Measurements from ENCODE around the gene PHPT1.

PHPT1 gene

GRCh38 chr9:136849960-136850865 lies 1.0 kb downstream of the PHPT1 start:
- ChIA-PET CTCF (no interaction called here), POLR2A (no interaction called here)
- no peak for TF ChIP-seq CTCF (IDR thresholded peaks at IDR 0.05; ENCODE audit: control extremely low read depth, extremely low read depth, low read depth, missing control alignments)
- no peak for DNase-seq (ENCODE audit: extremely low spot score)

- DNase-seq (ENCODE audit: extremely low spot score), result no peak
- ChIA-PET CTCF (no interaction called here), POLR2A (interaction anchor here (1.2 kb wide), 1 partner anchor 9 kb away, joined by 4 read pairs; the partner anchor contains the start of gene AJM1)
- no peak for TF ChIP-seq CTCF (IDR thresholded peaks at IDR 0.05; ENCODE audit: control extremely low read depth, extremely low read depth, low read depth, missing control alignments)
These were observed 1.9 kb downstream of the PHPT1 start for GRCh38 chr9:136850866-136851775.

GRCh38 chr9:136851941-136852663 lies 2.9 kb downstream of the PHPT1 start, which contains the start of gene MAMDC4:
Gene MAMDC4 (plus strand): TSS chr9:136852346. CDS start chr9:136852417, 71 bp downstream.
- no peak for DNase-seq (ENCODE audit: extremely low spot score)
- ChIA-PET CTCF (no interaction called here), POLR2A (interaction anchor here (1.2 kb wide), 1 partner anchor 10 kb away, joined by 4 read pairs; the partner anchor contains the start of gene AJM1)
- no peak for TF ChIP-seq CTCF (IDR thresholded peaks at IDR 0.05; ENCODE audit: control extremely low read depth, extremely low read depth, low read depth, missing control alignments)

GRCh38 chr9:136852664-136853595 lies 3.7 kb downstream of the PHPT1 start:
- no peak for DNase-seq (ENCODE audit: extremely low spot score)
- CTCF ChIA-PET, result interaction anchor here (2.1 kb wide), 1 partner anchor 9 kb away, joined by 5 read pairs; no protein-coding TSS in a partner anchor
- POLR2A ChIA-PET, result interaction anchor here (1.2 kb wide), 1 partner anchor 10 kb away, joined by 4 read pairs; the partner anchor contains the start of gene AJM1
- no peak for TF ChIP-seq CTCF (IDR thresholded peaks at IDR 0.05; ENCODE audit: control extremely low read depth, extremely low read depth, low read depth, missing control alignments)

- ChIA-PET POLR2A (no interaction called here), CTCF (interaction anchor here (1.7 to 2.1 kb wide), 2 partner anchors 10 to 181 kb away, joined by 4 to 5 read pairs; no protein-coding TSS in a partner anchor)
- DNase-seq (ENCODE audit: extremely low spot score), result no peak
- no peak for TF ChIP-seq CTCF (IDR thresholded peaks at IDR 0.05; ENCODE audit: control extremely low read depth, extremely low read depth, low read depth, missing control alignments)
These were observed 4.4 kb downstream of the PHPT1 start for GRCh38 chr9:136853596-136854112.

Measured in GM10248 (cell line).